ENCODE measurements around the gene MYO15A. TPM values are rescaled to one million over a fixed set of nuclear protein-coding genes. Genes with fewer than 3 reads are reported as not detected.

The MYO15A gene
- total RNA-seq, 1 experiment from 2014 or later = 0.28 TPM

DNA sequence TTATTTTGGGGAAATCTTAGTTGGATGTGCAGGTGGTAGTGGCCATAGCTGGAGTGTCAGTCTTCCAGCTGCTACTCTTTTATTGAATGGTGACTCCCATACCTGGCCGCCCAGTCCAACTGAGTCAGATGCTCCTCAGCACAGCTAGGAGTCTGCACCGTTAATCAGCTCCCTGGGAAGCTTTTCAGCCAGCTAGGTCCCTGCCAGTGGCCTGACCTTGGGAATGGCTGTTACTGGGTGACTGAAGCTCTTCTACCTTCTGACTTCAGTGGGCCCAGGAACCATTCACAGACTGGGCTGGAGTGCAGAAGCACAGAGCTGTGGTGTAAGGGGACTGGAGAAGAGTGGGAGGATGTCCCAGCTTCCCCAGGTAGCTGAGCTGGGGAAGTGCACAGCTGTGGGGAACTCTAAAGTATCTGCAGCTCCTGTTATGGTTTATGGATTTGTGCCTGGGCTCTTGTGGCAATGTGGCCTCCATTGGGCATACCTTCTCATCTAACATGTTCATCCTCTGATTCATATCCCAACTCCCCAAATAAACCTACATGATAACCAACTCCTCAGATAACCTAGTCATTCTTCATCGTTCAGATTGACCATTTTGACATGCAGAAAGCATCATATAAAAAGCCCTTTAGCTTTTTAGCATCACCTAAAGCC is 89.1 kb downstream of the MYO15A start:
- Histone ChIP-seq H3K4me1 (ENCODE audit: insufficient read depth, low read length, poor library complexity, severe bottlenecking) (no peaks in the 10 kb centered on the region), H3K27me3 (replicated peaks; ENCODE audit: insufficient read depth, low read depth, low read length, poor library complexity) (no peaks in the 10 kb centered on the region), H3K36me3 (ENCODE audit: insufficient read depth, low read length, poor library complexity, severe bottlenecking) (peaks cover 56% of the 10 kb centered on the region), H3K4me3 (ENCODE audit: low read depth, low read length, poor library complexity, severe bottlenecking) (no peak overlapping the region), H3K9me3 (ENCODE audit: low read depth, low read length, poor library complexity, severe bottlenecking) (no peaks in the 10 kb centered on the region), H3K27ac (ENCODE audit: low read depth, low read length, poor library complexity, severe bottlenecking) (no peak overlapping the region)
- BruUV-seq (replicated peaks) = no TSS peak
- intact Hi-C loops (cut with micrococcal nuclease; ENCODE audit: unreplicated experiment) = no loop called here
- ChIA-PET CTCF (interaction anchor here (1.1 kb wide), 1 partner anchor 57 kb away, joined by 3 read pairs; no protein-coding TSS in a partner anchor), POLR2A (ENCODE audit: low non-redundant PET) (interaction anchor here (0.6 kb wide), 1 partner anchor 532 kb away, joined by 3 read pairs; no protein-coding TSS in a partner anchor)
- DNase-seq (ENCODE audit: low spot score) = no peak
- TF ChIP-seq, protein P1, sequence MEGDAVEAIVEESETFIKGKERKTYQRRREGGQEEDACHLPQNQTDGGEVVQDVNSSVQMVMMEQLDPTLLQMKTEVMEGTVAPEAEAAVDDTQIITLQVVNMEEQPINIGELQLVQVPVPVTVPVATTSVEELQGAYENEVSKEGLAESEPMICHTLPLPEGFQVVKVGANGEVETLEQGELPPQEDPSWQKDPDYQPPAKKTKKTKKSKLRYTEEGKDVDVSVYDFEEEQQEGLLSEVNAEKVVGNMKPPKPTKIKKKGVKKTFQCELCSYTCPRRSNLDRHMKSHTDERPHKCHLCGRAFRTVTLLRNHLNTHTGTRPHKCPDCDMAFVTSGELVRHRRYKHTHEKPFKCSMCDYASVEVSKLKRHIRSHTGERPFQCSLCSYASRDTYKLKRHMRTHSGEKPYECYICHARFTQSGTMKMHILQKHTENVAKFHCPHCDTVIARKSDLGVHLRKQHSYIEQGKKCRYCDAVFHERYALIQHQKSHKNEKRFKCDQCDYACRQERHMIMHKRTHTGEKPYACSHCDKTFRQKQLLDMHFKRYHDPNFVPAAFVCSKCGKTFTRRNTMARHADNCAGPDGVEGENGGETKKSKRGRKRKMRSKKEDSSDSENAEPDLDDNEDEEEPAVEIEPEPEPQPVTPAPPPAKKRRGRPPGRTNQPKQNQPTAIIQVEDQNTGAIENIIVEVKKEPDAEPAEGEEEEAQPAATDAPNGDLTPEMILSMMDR (conservative IDR thresholded peaks at IDR 0.05; ENCODE audit: low read depth, low read length) = no peak
- TF ChIP-seq EZH2 (IDR thresholded peaks at IDR 0.05; ENCODE audit: borderline replicate concordance, low read depth, low read length, poor library complexity, severe bottlenecking) = no peak

DNA sequence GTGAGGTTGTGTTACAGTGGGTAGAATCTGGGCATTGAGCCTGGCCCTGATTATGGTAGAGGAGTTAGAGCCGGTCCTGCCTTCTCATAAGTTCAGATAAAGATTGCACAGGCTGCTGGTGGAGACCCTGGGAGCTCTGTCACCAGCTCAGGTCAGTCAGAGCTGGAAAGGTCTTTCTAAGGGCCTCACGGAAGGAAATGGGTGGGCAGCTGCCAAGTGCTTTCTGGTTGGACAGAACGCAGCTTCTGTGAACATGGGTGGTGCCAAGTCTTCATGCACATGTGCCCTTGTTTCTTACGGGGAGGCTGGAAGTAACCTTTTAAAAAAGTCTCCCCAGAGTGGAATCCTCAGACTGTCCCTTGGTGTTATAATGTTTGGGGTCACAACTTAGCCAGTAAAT is 90.0 kb downstream of the MYO15A start:
- Histone ChIP-seq H3K9me3 (ENCODE audit: low read depth, low read length, poor library complexity, severe bottlenecking) (no peaks in the 10 kb centered on the region), H3K27ac (ENCODE audit: low read depth, low read length, poor library complexity, severe bottlenecking) (no peak overlapping the region), H3K4me1 (ENCODE audit: insufficient read depth, low read length, poor library complexity, severe bottlenecking) (no peaks in the 10 kb centered on the region), H3K4me3 (ENCODE audit: low read depth, low read length, poor library complexity, severe bottlenecking) (no peak overlapping the region), H3K36me3 (ENCODE audit: insufficient read depth, low read length, poor library complexity, severe bottlenecking) (peaks cover 55% of the 10 kb centered on the region), H3K27me3 (replicated peaks; ENCODE audit: insufficient read depth, low read depth, low read length, poor library complexity) (no peaks in the 10 kb centered on the region)
- no peak for DNase-seq (ENCODE audit: low spot score)
- intact Hi-C loops (cut with micrococcal nuclease; ENCODE audit: unreplicated experiment) = no loop called here
- no TSS peak for BruUV-seq (replicated peaks)
- TF ChIP-seq, protein P1 (conservative IDR thresholded peaks at IDR 0.05; ENCODE audit: low read depth, low read length) = no peak
- no peak for TF ChIP-seq EZH2 (IDR thresholded peaks at IDR 0.05; ENCODE audit: borderline replicate concordance, low read depth, low read length, poor library complexity, severe bottlenecking)
- ChIA-PET CTCF (interaction anchor here (1.1 kb wide), 1 partner anchor 58 kb away, joined by 3 read pairs; no protein-coding TSS in a partner anchor), POLR2A (ENCODE audit: low non-redundant PET) (no interaction called here)

DNA sequence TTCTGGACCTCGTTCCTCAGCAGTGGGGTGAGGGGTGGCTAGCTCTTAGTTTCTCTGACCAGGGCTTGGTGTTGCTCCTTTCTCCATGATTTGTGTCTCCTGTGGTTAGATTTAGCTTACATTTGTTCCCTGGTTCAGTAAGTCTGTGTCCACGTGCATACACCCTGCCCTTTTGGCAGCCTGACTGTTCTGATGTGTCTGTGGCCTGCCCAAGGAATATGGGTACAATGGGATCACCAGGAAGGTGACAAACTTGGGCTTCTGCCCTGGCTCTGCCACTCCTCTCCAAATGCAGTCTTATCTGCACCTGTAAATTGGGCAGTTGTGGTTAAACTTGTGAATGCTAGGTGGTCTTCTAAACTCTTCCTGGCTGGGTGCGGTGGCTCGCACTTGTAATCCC is 92.6 kb downstream of the MYO15A start:
- Histone ChIP-seq H3K27me3 (replicated peaks; ENCODE audit: insufficient read depth, low read depth, low read length, poor library complexity) (no peaks in the 10 kb centered on the region), H3K27ac (ENCODE audit: low read depth, low read length, poor library complexity, severe bottlenecking) (no peak overlapping the region), H3K4me1 (ENCODE audit: insufficient read depth, low read length, poor library complexity, severe bottlenecking) (no peaks in the 10 kb centered on the region), H3K9me3 (ENCODE audit: low read depth, low read length, poor library complexity, severe bottlenecking) (no peaks in the 10 kb centered on the region), H3K4me3 (ENCODE audit: low read depth, low read length, poor library complexity, severe bottlenecking) (no peak overlapping the region), H3K36me3 (ENCODE audit: insufficient read depth, low read length, poor library complexity, severe bottlenecking) (peaks cover 44% of the 10 kb centered on the region)
- CTCF ChIA-PET = no interaction called here
- no peak for TF ChIP-seq EZH2 (IDR thresholded peaks at IDR 0.05; ENCODE audit: borderline replicate concordance, low read depth, low read length, poor library complexity, severe bottlenecking)
- TF ChIP-seq, protein P1 (conservative IDR thresholded peaks at IDR 0.05; ENCODE audit: low read depth, low read length) = no peak
- BruUV-seq (replicated peaks) = no TSS peak
- no peak for DNase-seq (ENCODE audit: low spot score)
- intact Hi-C loops (cut with micrococcal nuclease; ENCODE audit: unreplicated experiment) = no loop called here
- POLR2A ChIA-PET (ENCODE audit: low non-redundant PET) = no interaction called here
